COLO668 (cell line): ENCODE measurements around the gene MRPL38.
"Not testable (repeated sequence)": the region's sequence is repeated elsewhere in the genome, so short reads cannot be mapped to it uniquely, and the experiment has no call there.

ENCODE experiments used
- DNase-seq: peaks from one replicate; lab custom pipeline; 2025; ENCODE audit not compliant: unreplicated experiment; lab: John Stamatoyannopoulos, UW

The MRPL38 gene

DNA sequence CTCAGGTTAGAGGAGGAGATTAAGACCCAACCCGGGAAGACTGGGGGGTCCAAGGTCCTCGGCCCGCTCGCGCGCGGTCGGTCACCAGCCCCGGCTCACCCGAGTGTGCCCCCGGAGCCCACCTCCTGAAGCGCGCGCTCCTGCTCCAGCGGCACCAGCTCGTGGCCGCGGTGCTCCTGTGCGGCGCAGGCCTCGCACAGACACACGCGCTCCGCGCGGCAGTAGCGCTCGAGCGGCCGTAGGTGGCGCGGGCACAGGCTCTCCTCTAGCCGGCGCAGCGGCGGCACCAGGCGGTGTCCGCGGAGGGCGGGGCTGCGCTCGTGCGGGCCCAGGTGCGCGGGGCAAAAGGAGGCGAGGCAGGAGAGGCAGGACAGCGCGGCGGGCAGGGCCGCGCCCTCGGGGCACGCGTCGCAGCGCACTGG lies 26.9 kb downstream of the MRPL38 start:
- DNase-seq: peak; percentile 82

DNA sequence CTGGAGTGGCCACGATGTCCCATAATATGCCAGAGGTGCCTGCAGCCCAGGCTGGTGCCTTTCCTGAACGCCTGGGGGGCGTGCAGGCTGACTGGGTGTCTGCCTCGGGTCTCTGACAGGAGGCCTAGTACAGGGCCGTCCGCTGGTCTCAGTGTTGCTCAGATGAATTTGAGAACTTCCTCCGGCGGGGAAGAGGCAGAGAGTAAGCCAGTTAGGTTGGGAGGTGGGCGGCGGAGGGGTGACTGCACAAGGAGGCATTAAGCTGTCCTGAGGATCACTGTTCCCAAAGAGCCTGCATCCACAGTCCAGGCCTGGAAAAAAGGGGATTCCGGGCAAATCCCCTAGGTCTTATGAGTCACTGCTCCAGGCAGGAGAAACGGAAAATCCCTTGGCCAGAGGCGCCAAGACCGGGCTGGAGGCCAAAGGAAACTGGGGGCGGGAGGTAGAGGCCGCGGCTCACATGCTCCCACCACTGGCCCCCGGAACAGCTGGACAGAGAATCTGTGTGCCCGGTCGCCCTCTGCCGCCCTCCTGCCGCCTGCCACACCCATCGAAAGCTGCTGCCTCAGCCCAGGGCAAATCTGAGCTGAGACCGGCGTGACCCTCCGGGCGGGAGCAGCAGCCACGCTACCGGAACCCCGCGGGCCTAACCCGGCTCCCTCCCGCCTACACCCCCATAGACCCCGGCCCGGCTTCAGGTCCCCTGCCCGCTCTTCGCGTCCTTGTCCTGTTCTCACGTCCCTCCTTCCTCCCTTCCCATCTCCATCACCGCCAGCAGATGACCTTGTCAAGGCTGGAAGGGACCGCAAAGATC lies 27.5 kb downstream of the MRPL38 start:
- DNase-seq: peak; percentile 50

DNA sequence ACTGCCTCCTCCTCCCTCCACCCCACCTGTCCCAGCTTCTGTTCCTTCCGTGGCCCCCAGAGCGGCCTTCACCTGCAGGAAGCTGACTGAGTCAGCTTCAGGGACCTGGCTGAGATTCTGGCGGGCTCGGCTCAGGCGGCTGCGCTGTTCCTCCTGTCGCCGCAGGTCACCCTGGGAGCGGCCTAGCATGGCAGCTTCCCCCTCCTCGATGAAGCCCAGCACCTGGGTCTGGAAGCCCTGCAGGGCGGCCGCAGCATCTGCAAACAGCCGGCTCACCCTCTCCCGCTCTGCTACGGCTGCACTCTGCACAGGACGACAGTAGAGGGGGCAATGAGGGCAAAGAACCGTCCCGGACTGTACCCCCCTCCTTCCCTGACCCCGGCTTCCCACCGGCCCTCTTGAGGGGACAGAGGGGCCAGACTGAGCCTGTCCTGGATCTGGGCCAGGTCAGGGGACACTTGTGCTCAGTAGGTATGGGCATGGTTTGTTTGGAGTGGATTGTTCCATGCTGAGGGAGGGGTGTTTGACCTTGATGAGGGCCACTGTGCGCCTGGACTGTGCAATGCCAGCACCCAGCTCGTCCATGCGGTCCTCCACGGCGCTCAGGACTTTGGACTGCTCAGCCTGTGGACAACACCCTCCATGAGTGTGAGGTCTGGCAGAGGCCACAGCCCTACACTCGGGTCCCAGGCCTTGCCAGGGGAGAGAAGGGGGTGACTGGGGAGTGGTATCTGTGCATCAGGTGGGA lies 28.3 kb downstream of the MRPL38 start:
- peak; percentile 85 for DNase-seq

DNA sequence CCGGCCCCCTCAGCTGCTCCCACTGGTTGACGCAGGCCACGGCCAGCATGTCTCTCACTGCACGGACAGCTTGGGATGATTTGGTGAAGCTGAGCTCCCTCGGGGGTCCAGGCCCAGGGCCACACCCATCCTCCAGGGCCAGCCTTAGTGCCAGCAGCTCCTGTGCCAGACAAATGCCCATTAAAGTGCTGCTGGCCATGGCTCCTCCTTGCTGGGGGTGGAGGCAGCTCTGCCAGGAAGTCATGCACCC lies 28.8 kb downstream of the MRPL38 start:
- no peak for DNase-seq

DNA sequence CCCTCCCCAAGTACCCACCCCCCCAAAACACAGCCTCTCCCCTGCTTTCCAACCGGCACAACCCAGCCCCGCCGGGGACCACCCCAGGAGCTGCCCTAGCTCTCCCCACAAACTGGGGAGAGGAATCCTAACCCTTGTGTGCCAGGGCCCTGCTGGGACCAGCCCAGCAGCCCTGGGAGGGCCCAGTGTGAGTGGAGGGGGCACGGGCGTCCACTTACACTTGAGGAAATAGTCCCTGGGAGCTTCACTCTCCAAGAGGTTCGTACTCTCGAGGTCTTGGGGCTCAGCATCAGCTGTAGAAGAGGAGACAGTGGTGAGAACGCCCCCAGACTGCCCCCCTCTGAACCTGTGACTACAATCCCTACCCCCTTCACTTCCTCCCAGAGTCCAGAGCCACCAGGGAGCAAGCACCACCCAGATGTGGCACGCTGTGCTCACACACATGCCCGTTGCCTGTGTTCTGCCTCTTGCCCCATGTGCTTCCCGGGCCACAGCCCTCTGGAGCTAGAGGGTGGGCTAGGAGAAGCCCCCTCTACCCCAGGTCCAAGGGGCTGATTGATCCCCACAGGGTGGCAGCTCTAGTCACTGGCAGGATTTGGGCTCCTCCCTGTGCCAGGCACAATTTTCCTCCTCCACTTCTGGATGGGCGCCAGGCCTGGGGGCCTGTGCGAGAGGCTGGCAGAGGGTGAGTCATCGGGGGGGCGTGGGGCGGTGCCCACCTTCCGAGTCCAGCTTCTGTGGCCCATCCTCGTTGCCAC lies 29.3 kb downstream of the MRPL38 start:
- DNase-seq: no peak

DNA sequence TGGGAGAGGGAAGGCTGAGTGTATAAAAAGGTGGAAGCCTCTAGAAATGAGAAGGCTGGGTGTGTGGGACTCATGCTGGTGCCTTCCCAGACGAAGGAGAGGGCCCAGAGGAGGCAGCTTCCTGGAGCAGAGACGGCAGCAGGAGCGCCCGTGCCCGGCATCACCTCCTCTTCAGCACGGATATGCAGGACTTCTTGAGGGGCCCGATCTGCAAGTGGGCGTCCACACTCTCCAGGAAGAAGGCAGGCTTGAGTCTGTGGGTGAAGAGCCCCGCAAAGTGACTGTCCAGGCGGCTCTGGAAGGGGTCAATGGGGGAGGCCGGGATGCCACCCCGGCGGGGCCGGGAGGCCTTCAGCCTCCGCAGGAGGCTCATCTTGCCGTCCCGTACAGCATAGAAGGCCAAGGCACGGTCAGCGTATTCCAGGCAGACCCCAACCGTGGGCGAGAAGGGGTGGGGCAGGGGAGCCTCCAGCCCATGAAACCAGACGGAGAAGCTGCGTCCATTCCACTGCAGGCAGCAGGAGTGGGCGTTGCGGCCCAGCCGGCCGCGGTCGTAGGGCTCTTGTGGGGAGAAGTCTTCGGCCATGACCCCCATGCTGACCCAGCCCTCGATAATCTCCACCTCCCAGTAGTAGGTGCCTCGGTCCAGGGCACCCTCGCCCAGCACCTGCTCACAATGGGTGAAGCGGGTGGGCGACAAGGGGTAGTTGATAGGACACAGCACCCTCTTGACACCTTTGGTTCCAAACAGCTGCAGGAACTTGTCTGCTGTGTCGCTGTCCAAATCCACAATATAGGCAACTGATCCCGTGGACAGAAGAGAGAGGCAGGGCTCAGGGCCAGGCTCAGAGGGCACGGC lies 30.1 kb downstream of the MRPL38 start:
- no peak for DNase-seq

DNA sequence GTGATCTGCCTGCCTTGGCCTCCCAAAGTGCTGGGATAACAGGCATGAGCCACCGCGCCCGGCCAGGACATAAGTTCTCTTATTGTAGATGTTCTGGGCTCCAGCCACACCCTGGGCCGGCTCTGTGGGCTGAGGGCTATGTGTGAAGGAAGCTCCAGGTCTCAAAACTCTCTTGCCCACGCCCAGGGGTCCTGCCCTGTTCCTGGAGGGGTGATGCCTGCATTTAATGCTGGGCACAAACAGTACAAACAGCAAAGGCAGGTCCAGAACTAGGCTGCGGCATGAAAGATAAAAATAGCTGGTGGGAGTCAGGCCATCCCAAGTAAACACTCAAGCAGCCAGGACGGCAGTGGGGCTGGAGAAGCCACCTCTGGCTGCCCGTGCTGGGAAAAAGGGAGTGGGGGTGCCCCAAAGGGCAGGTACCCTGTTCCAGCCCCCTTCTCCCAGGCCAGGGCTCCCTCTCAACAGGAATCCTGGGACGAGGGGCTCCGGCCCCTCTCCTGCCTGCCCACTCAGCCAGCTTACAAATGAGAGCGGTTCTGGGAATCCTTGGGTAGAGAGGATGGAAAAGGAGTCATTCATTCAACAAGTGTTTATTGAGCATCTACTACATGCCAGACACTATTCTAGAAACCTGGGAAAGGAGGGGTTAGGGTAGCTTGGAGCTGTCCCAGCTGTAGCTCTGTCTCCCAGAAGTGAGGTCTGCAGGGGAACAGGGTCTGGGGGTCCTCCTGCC lies 30.9 kb downstream of the MRPL38 start:
- no peak for DNase-seq

DNA sequence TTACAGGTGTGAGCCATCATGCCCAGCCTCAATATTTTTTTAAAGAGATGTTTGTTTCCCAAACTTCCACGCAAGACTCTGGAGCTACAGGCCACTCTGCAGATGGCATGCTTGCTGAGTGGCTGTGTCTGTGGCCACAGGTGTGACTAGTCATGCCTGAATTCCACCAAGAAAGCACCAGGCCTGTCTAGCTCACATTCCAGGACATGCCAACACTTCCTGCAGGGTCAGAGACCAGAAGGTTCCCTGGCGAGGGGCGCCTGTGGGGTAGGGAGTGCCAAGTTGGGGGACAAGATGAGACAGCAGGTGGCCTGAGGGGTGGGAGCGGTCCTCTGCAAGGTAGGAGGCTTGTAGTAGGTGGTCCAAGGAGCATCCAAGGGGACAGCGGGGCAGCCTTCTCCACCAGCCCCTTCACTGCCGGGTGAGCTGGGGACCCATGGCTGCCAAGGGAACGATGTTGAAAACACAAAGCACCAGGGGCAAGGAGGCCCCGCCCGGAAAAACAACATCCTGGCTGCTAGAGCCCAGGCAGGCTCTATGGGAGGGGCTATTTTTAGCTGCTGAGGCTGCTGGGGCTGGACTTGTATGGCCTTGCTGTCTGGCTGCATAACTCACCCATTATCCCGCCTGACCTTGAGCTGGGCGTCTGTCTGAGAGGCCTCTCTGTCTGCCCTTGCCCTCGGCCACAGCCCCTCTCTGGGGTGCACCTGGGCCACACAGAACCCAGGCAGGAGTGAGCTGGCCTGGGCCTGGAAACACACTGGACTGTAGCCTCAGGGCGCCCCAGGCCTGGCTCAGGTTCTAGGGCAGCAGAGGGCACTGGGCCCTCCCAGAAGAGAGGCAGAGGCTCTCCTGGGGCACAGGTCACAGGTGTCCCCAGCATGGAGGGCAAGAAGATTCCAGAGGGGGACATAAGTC lies 32.0 kb downstream of the MRPL38 start:
- DNase-seq: peak; percentile 71

DNA sequence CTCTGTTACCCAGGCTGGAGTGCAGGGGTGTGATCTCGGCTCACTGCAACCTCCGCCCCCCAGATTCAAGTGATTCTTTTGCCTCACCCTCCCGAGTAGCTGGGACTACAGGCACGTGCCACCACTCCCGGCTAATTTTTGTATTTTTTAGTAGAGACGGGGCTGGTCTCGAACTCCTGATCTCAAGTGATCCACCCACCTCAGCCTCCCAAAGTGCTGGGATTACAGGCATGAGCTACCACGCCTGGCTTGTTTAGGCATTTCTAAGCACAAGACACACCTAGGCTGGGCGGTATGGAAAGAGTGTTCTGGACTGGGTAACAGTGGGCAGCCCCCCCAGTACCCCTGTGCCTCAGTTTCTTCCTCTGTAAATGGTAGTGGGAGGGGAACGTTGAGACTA lies 34.5 kb downstream of the MRPL38 start:
- DNase-seq: not testable (repeated sequence)

DNA sequence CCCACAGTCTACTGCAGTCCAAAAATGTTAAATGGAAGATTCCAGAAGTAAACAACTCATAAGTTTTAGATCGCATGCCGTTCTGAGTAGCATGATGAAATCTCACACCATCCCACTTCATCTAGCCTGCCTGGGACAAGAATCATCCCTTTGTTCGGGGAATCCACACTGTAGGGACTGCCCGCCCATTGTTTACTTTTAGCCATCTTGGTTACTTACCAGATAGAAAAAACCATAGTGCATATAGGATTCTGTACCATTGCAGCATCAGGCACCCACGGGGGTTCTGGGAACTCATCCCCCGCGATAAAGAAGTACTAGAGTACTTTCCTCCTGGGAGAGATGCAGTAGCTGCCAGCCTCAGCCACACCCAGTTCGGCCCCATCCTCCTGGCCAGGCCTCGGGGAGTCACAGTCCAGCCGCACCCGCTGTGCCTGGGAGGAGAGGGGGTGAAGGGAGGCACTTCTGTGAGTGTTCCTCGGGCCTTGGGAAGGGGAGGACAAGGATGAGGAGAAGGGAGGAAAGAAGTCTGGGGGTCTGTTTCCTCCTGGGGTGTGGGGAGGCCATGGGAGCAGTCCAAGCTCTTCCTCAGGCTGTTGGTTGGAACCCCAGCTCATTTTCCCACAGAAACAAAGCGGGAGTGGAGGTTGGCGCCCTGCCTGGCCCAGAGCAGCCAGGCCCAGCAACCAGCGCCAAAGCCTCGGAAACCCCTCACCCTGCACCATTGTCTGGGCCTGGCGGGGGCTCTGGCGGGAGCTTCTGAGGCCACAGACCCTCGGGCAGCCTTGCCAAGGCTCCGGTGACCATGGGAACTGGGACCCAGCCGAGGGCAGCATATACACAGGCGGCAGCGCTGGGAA lies 35.2 kb downstream of the MRPL38 start:
- DNase-seq: no peak

DNA sequence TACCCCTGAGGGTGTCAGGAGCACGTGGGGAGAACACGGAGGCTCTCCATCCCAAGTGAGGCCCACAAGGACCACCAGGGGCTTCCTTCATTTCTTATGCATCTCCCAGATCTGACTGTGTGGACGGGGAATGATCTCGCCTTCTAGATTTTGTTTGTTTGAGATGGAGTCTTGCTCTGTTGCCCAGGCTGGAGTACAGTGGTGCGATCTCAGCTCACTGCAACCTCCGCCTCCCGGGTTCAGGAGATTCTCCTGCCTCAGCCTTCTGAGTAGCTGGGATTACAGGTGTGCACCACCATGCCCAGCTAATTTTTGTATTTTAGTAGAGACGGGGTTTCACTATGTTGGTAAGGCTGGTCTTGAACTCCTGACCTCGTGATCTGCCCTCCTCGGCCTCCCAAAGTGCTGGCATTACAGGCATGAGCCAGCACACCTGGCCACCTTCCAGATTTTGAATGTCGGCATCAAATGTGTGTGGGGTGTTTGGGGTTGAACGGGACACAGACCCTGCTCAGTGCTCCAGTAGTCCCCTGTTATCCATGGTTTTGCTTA lies 35.9 kb downstream of the MRPL38 start:
- DNase-seq: not testable (repeated sequence)

DNA sequence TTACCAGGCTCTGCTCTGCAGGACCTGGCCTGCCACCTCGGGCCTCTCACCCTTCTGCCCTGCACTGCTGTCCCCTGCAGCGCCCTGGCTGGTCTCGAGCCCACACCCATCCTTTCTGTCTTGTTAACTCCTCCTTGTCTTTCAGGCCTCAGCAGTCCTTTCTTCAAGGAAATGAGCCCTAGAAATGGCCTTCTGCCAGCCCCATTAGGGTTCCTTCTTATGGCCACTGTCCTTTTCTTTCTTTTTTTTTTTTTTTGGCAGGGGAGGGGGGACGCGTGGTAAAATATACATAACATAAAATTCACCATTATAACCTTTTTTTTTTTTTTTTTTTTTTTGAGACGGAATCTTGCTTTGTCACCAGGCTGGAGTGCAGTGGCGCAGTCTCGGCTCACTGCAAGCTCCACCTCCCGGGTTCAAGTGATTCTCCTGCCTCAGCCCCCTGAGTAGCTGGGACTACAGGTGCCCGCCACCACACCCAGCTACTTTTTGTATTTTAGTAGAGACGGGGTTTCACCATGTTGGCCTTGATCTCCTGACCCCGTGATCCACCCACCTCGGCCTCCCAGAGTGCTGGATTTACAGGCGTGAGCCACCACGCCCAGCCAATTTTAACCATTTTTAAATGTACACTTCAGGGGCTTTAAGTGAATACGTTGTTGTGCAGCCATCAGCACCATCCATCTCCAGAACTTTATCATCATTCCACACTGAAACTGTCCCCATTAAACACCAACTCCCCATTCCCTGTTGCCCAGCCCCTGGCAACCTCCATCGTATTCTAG lies 39.1 kb downstream of the MRPL38 start:
- DNase-seq: not testable (repeated sequence)

DNA sequence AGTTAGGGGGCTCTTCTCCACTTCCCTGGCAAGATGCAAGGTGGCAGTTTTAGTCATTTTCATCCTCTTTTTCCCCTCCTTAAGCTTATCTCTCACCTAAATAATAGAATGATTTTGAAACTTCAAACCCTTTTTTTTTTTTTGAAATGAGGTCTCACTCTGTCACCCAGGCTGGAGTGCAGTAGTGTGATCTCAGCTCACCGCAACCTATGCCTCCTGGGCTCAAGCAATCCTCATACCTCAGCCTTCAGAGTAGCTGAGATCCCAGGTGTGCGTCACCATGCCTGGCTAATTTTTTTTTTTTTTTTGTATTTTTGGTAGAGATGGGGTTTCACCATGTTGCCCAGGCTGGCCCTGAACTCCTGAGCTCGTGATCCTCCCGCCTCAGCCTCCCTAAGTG lies 39.8 kb downstream of the MRPL38 start:
- DNase-seq: not testable (repeated sequence)

DNA sequence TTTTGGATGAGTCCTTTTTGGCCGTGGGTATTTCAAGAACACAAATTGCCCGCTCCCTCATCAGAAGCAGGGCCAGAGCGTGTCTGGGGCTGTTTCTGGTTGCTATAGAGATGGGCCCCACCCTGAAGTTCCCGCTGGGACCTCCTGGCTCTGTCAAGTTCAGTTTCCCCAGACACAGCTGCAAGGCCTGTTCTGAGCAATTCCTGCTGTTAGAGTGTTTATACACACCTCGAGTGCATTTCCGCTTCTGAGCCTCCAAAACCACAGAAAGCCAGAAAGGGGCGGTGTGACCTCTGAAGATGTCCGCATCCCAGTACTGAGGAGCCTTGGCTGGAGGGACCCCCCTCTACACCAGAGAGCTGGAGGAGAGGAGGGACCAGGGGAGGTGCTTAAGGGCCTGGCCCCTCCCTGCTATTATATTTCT lies 40.2 kb downstream of the MRPL38 start:
- DNase-seq: no peak

DNA sequence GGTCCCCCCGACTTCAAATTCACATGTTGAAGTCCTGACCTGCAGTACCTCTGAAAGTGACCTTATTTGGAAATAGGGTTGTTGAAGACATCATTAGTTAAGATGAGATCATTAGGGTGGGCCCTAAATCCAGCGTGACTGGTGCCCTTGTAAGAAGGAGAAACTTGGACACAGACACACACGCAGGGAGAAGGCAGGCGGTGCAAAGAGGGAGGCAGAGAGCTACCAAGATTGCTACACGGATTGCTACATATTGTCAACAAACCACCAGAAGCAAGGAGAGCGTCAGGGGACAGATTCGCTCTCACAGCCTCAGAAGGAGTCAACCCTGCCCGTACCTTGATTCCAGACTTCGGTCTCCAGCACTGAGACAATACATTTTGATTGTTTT lies 42.8 kb downstream of the MRPL38 start:
- DNase-seq: no peak

DNA sequence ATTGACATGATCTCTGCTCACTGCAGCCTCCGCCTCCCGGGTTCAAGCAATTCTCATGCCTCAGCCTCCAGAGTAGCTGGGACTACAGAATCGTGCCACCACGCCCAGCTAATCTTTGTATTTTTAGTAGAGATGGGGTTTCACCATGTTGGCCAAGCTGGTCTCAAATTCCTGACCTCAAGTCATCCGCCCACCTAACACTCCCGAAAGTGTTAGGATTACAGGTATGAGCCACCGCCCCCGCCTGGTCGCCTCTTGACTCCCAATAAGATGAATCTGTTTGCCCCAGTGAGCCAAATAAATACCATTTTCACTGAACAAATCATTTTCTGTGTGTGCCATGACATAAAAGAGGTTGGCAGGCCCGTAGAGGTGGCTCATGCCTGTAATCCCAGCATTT lies 45.3 kb downstream of the MRPL38 start:
- not testable (repeated sequence) for DNase-seq

DNA sequence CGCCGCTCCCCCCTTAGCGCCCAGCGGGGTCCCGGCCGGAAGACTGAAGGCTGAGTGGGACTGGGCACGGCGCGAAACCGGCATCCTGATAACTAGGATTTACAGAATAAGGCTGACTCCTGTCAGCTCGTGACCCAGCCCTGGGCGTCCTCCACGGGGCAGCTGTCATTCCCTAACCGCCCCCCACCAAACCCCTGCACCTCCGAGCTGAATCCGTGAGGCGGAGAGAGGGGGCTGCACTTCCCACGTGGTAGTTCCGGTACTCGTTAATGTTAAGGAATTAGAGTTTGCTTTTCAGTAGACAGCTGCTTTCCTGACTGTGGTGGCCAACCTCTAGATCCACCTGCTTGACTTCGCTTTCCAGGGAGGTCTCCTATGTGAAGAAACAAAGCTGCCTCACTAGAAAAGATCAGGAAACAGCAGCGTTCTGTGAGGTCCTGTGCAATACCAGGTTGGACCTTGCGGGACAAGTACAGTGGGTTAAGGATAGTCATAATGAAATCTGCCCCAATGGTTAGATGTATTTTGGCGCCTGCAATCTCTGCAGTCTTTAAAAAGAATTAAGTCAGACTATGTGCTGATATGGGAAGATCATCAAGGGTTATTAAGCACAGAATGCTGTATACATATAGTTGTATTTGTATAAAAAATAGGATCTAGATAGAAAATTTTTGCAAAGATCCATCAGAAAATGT lies 48.5 kb downstream of the MRPL38 start:
- no peak for DNase-seq
